Measurements from ENCODE around the gene LAPTM5.

DNA sequence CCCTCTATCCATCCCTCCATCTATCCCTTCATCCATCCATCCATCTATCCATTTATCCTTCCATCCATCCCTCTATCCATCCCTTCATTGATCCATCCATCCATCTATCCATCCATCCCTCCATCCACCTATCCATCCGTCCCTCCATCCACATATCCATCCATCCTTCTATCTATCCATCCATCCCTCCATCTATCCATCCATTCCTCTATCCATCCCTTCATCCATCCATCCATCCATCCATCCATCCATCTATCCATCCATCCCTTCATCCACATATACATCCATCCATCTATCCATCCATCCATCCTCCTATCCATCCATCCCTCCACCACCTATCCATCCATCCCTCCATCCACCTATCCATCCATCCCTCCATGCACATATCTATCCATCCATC lies 57.8 kb downstream of the LAPTM5 start:
- TF ChIP-seq EP300 (IDR thresholded peaks at IDR 0.05) (no peak), POLR2AphosphoS5 (IDR thresholded peaks at IDR 0.05) (no peak), POLR2A (IDR thresholded peaks at IDR 0.05) (no peak)
- TF ChIP-seq, protein P1, sequence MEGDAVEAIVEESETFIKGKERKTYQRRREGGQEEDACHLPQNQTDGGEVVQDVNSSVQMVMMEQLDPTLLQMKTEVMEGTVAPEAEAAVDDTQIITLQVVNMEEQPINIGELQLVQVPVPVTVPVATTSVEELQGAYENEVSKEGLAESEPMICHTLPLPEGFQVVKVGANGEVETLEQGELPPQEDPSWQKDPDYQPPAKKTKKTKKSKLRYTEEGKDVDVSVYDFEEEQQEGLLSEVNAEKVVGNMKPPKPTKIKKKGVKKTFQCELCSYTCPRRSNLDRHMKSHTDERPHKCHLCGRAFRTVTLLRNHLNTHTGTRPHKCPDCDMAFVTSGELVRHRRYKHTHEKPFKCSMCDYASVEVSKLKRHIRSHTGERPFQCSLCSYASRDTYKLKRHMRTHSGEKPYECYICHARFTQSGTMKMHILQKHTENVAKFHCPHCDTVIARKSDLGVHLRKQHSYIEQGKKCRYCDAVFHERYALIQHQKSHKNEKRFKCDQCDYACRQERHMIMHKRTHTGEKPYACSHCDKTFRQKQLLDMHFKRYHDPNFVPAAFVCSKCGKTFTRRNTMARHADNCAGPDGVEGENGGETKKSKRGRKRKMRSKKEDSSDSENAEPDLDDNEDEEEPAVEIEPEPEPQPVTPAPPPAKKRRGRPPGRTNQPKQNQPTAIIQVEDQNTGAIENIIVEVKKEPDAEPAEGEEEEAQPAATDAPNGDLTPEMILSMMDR (IDR thresholded peaks at IDR 0.05): no peak

Data from upper lobe of left lung (tissue), 4 donors.